ENCODE measurements around the gene CCT5. TPM values are rescaled to one million over a fixed set of nuclear protein-coding genes. Genes with fewer than 3 reads are reported as not detected.

The CCT5 gene
- total RNA-seq, 1 donor from 2014 or later: 401 TPM

- H3K27me3 Mint-ChIP-seq (ENCODE audit: low read depth): no peaks in the 10 kb centered on the region
- H3K4me1 Mint-ChIP-seq: no peaks in the 10 kb centered on the region
- DNase-seq (ENCODE audit: low read depth, low spot score): no peak
- no peak overlapping the region for H3K27ac Mint-ChIP-seq (ENCODE audit: unreplicated experiment)
- TF ChIP-seq CTCF (conservative IDR thresholded peaks at IDR 0.05): no peak
- peaks cover 12% of the 10 kb centered on the region for H3K9me3 Mint-ChIP-seq
- H3K4me3 Mint-ChIP-seq: no peak overlapping the region
- H3K36me3 Mint-ChIP-seq (ENCODE audit: low read depth): peaks cover 28% of the 10 kb centered on the region
Observed at GRCh38 chr5:10222326-10222725, 27.8 kb upstream of the CCT5 start.

GRCh38 chr5:10227379-10227778, 22.7 kb upstream of the CCT5 start:
- no peak for TF ChIP-seq CTCF (conservative IDR thresholded peaks at IDR 0.05)
- Mint-ChIP-seq H3K9me3 (peaks cover 12% of the 10 kb centered on the region), H3K27ac (ENCODE audit: unreplicated experiment) (no peak overlapping the region), H3K4me3 (no peak overlapping the region), H3K27me3 (ENCODE audit: low read depth) (no peaks in the 10 kb centered on the region), H3K4me1 (no peaks in the 10 kb centered on the region), H3K36me3 (ENCODE audit: low read depth) (peaks cover 31% of the 10 kb centered on the region)
- DNase-seq (ENCODE audit: low read depth, low spot score): no peak

GRCh38 chr5:10228288-10228687, 21.8 kb upstream of the CCT5 start:
- TF ChIP-seq CTCF (conservative IDR thresholded peaks at IDR 0.05): no peak
- no peak overlapping the region for H3K27ac Mint-ChIP-seq (ENCODE audit: unreplicated experiment)
- DNase-seq (ENCODE audit: low read depth, low spot score): no peak
- no peaks in the 10 kb centered on the region for H3K4me1 Mint-ChIP-seq
- H3K36me3 Mint-ChIP-seq (ENCODE audit: low read depth): peaks cover 29% of the 10 kb centered on the region
- peaks cover 12% of the 10 kb centered on the region for H3K9me3 Mint-ChIP-seq
- H3K27me3 Mint-ChIP-seq (ENCODE audit: low read depth): no peaks in the 10 kb centered on the region
- H3K4me3 Mint-ChIP-seq: no peak overlapping the region

- peaks cover 20% of the 10 kb centered on the region for H3K36me3 Mint-ChIP-seq (ENCODE audit: low read depth)
- no peak overlapping the region for H3K27ac Mint-ChIP-seq (ENCODE audit: unreplicated experiment)
- H3K9me3 Mint-ChIP-seq: peaks cover 7% of the 10 kb centered on the region
- TF ChIP-seq CTCF (conservative IDR thresholded peaks at IDR 0.05): no peak
- H3K4me1 Mint-ChIP-seq: no peaks in the 10 kb centered on the region
- H3K27me3 Mint-ChIP-seq (ENCODE audit: low read depth): no peaks in the 10 kb centered on the region
- no peak overlapping the region for H3K4me3 Mint-ChIP-seq
- DNase-seq (ENCODE audit: low read depth, low spot score): no peak
Observed at GRCh38 chr5:10229306-10230048, 20.6 kb upstream of the CCT5 start.

GRCh38 chr5:10232386-10232785, 17.7 kb upstream of the CCT5 start:
- Mint-ChIP-seq H3K4me3 (no peak overlapping the region), H3K27me3 (ENCODE audit: low read depth) (no peaks in the 10 kb centered on the region), H3K27ac (ENCODE audit: unreplicated experiment) (peak overlapping the region; percentile 81), H3K36me3 (ENCODE audit: low read depth) (peaks cover 6% of the 10 kb centered on the region), H3K4me1 (no peaks in the 10 kb centered on the region), H3K9me3 (no peaks in the 10 kb centered on the region)
- no peak for TF ChIP-seq CTCF (conservative IDR thresholded peaks at IDR 0.05)
- DNase-seq (ENCODE audit: low read depth, low spot score): no peak
